K562 (cell line): ENCODE data around the gene LRRC25. TPM values are rescaled to one million over a fixed set of nuclear protein-coding genes. Genes with fewer than 3 reads are reported as not detected.

Source experiments
- BRF1 ChIP-seq: IDR thresholded peaks from 3 replicates; pipeline ENCODE4 v1.6.1; 2011; ENCODE audit warnings: borderline replicate concordance, mild to moderate bottlenecking; ENCODE audit not compliant: insufficient read length; ENCODE audit errors: extremely low read depth
- CHD2 ChIP-seq: IDR thresholded peaks from 2 replicates; pipeline ENCODE4 v1.6.1; 2011; ENCODE audit warnings: low read depth, low read length
- CREM ChIP-seq: IDR thresholded peaks from 2 replicates; pipeline ENCODE4 v1.6.1; 2014; ENCODE audit warnings: antibody characterized with exemption, low read depth
- FOXM1 ChIP-seq, 2 experiments: fragments of 450-650 bp in 1 of 2; sonication (generic) in 1 of 2; formaldehyde crosslinking in 1 of 2; IDR thresholded peaks; 2 replicates each; pipeline versions ENCODE4 v1.6.1 to v1.9.0; 2017 to 2022; ENCODE audit warnings: low read depth in 2 of 2, mild to moderate bottlenecking in 2 of 2, missing genetic modification reagents in 1 of 2, moderate library complexity in 1 of 2
- FOXP1 ChIP-seq: sonication (generic); formaldehyde crosslinking; IDR thresholded peaks from 2 replicates; pipeline ENCODE4 v1.8.0; 2022; ENCODE audit warnings: mild to moderate bottlenecking, missing genetic modification reagents
- HMGN3 ChIP-seq: IDR thresholded peaks from 2 replicates; pipeline ENCODE4 v1.6.1; 2011; ENCODE audit warnings: borderline replicate concordance, low read depth, mild to moderate bottlenecking, mixed read lengths, low read length; ENCODE audit not compliant: insufficient read length; ENCODE audit errors: extremely low read depth
- IFI16 ChIP-seq: fragments of 250-450 bp; sonication (Bioruptor Pico); IDR thresholded peaks from 2 replicates; pipeline ENCODE4 v2.1.2; 2022; ENCODE audit warnings: mild to moderate bottlenecking, inconsistent platforms
- JUND ChIP-seq, 2 experiments: IDR thresholded peaks; 2 replicates in 1 of 2; 3 replicates in 1 of 2; pipeline ENCODE4 v1.6.1; 2011; ENCODE audit warnings: borderline replicate concordance in 2 of 2, low read depth in 2 of 2, low read length in 2 of 2, improper control_type of control experiment in 1 of 2, missing biosample characterization in 1 of 2, missing genetic modification characterization in 1 of 2, missing genetic modification reagents in 1 of 2
- NR2C1 ChIP-seq, 2 experiments: fragments of 450-650 bp; IDR thresholded peaks; 2 replicates each; pipeline ENCODE4 v1.6.1; 2017; ENCODE audit warnings: mild to moderate bottlenecking in 2 of 2, antibody characterized with exemption in 1 of 2, inconsistent platforms in 1 of 2, missing compliant biosample characterization in 1 of 2, missing genetic modification characterization in 1 of 2
- POLR2G ChIP-seq: fragments of 200-400 bp; formaldehyde crosslinking; IDR thresholded peaks from 2 replicates; pipeline ENCODE4 v1.6.1; 2017; ENCODE audit warnings: low read depth, mild to moderate bottlenecking, antibody characterized with exemption, low read length, moderate library complexity
- RB1 ChIP-seq: fragments of 450-650 bp; IDR thresholded peaks from 2 replicates; pipeline ENCODE4 v1.6.1; 2017; ENCODE audit warnings: low read depth, mild to moderate bottlenecking
- RBBP5 ChIP-seq: fragments of 200-600 bp; sonication (generic); IDR thresholded peaks from 2 replicates; pipeline ENCODE4 v1.6.1; 2012; ENCODE audit warnings: borderline replicate concordance, mild to moderate bottlenecking, low read length, control low read depth, inconsistent platforms; ENCODE audit not compliant: insufficient read depth, poor library complexity, severe bottlenecking
- SIX5 ChIP-seq, 2 experiments: IDR thresholded peaks; 2 replicates each; pipeline ENCODE4 v1.6.1; 2011; ENCODE audit warnings: low read length in 2 of 2, borderline replicate concordance in 1 of 2, low read depth in 1 of 2, mild to moderate bottlenecking in 1 of 2, moderate library complexity in 1 of 2; ENCODE audit not compliant: insufficient read depth in 1 of 2
- SP1 ChIP-seq: sonication (generic); formaldehyde crosslinking; IDR thresholded peaks from 2 replicates; pipeline ENCODE4 v1.8.1; 2022; ENCODE audit warnings: mild to moderate bottlenecking, missing genetic modification reagents
- TAL1 ChIP-seq: fragments of 450-650 bp; IDR thresholded peaks from 2 replicates; pipeline ENCODE4 v1.6.1; 2016; ENCODE audit warnings: mild to moderate bottlenecking
- polyA plus RNA-seq, 8 experiments: library from polyadenylated mRNA; depleted of rRNA in 4 of 8; stranded (reverse) in 5 of 8; unstranded in 3 of 8; fragments of >200 nt; fragmentation: Nextera tagmentation in 2 of 8; fragmentation: Illumina TruSeq in 1 of 8; extraction: Ambion mirVana in 2 of 8; extraction: Trizol in 1 of 8; gene quantifications; 2 replicates each; pipeline versions ENCODE4 v1.2.1 to v1.2.3, GENCODE V29; 2011 to 2014; ENCODE audit warnings: inconsistent platforms in 1 of 8, missing spikeins in 1 of 8
- total RNA-seq, 7 experiments: library from RNA; depleted of rRNA in 6 of 7; stranded (reverse); fragments of >200 nt in 6 of 7; fragmentation: Illumina TruSeq in 2 of 7; extraction: Trizol in 2 of 7; gene quantifications; 2 replicates each; pipeline versions ENCODE4 v1.2.1 to v1.2.3, GENCODE V29; 2011 to 2021; ENCODE audit warnings: low replicate concordance in 1 of 7
- TF ChIP-seq, protein P1 (sequence below): fragments of 450-650 bp; formaldehyde crosslinking; IDR thresholded peaks from 2 replicates; pipeline ENCODE4 v1.4.0; 2022; ENCODE audit warnings: missing genetic modification characterization
- TF ChIP-seq, protein P2 (sequence below): sonication (generic); formaldehyde crosslinking; IDR thresholded peaks from 2 replicates; pipeline ENCODE4 v1.8.1; 2023; ENCODE audit warnings: mild to moderate bottlenecking, missing genetic modification reagents
- TF ChIP-seq, protein P3 (sequence below), 2 experiments: IDR thresholded peaks; 2 replicates each; pipeline ENCODE4 v1.6.1; 2011; ENCODE audit warnings: borderline replicate concordance in 1 of 2, control low read depth in 1 of 2, low read depth in 1 of 2, low read length in 1 of 2, mild to moderate bottlenecking in 1 of 2, mixed read lengths in 1 of 2, moderate library complexity in 1 of 2; ENCODE audit not compliant: insufficient read depth in 1 of 2, insufficient read length in 1 of 2, poor library complexity in 1 of 2, severe bottlenecking in 1 of 2; ENCODE audit errors: extremely low read depth in 1 of 2

Gene LRRC25
- total and polyA plus RNA-seq, 9 of the 15 experiments (the other 6 are each of a cell fraction or from before 2014, with no cell fraction given): 0.07 to 0.36 (median 0.10) TPM; not detected in 3

DNA sequence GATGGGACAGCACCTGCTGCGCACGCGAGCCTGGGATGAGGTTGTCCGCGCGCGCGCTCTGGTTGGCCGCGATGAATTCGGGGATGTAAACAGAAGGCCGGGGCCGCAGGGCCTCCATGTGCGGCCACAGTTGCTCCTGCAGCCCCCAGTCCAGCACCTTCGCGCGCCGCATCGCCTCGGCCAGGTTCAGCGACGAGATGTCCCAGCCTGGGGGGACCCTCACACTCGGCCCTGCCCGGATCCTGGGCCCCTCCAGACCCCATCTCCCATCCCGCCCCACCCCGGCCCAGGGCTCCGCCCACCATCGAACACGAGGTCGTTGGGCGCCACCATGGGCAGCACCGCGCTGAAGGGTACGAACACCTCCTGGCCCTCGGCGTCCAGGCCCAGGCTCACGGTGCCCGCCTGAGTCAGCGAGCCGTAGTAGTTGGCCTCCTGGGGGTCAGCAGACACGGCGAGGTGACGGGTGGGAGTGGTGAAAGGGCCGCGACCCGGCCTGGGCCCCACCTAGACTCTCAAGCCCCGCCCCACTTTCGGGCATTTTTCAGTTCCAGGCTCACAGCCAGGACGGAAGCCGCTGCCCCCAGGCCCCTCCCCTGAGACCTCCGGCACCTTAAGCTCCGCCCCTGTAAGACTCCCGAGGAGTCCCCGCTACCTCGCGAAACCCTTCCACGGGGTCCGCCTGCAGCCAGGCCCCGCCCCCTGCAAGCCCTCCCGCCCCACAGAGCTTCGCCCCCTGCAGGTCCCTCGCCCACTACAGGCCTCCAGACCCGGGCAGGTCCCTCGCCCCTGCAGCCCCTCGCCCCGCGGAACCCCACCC lies 39.5 kb upstream of the LRRC25 start (continued):
- no peak for TF ChIP-seq FOXM1 (IDR thresholded peaks at IDR 0.05; ENCODE audit: low read depth)
- 0 out of 2 replicates have a peak, but pooled peaks have one; percentile 58 for TF ChIP-seq FOXM1 (CRISPR knock-in tag; IDR thresholded peaks at IDR 0.05; ENCODE audit: low read depth)
- TF ChIP-seq, protein P1, sequence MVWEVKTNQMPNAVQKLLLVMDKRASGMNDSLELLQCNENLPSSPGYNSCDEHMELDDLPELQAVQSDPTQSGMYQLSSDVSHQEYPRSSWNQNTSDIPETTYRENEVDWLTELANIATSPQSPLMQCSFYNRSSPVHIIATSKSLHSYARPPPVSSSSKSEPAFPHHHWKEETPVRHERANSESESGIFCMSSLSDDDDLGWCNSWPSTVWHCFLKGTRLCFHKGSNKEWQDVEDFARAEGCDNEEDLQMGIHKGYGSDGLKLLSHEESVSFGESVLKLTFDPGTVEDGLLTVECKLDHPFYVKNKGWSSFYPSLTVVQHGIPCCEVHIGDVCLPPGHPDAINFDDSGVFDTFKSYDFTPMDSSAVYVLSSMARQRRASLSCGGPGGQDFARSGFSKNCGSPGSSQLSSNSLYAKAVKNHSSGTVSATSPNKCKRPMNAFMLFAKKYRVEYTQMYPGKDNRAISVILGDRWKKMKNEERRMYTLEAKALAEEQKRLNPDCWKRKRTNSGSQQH (CRISPR knock-in tag): peak; percentile 29; the same call in 1 of the 2 replicates
- TF ChIP-seq JUND (IDR thresholded peaks at IDR 0.05; ENCODE audit: borderline replicate concordance, low read depth, low read length): 0 out of 2 replicates have a peak, but pooled peaks have one; percentile 27
- no peak for TF ChIP-seq JUND (tag; IDR thresholded peaks at IDR 0.05; ENCODE audit: borderline replicate concordance, low read depth, low read length)
- TF ChIP-seq, protein P2, sequence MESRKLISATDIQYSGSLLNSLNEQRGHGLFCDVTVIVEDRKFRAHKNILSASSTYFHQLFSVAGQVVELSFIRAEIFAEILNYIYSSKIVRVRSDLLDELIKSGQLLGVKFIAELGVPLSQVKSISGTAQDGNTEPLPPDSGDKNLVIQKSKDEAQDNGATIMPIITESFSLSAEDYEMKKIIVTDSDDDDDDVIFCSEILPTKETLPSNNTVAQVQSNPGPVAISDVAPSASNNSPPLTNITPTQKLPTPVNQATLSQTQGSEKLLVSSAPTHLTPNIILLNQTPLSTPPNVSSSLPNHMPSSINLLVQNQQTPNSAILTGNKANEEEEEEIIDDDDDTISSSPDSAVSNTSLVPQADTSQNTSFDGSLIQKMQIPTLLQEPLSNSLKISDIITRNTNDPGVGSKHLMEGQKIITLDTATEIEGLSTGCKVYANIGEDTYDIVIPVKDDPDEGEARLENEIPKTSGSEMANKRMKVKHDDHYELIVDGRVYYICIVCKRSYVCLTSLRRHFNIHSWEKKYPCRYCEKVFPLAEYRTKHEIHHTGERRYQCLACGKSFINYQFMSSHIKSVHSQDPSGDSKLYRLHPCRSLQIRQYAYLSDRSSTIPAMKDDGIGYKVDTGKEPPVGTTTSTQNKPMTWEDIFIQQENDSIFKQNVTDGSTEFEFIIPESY (CRISPR knock-in tag): no peak
- TF ChIP-seq HMGN3: peak; percentile 68
- TF ChIP-seq NR2C1 (IDR thresholded peaks at IDR 0.05): peak; percentile 55; the same call in 1 of the 2 replicates
- TF ChIP-seq NR2C1 (tag; IDR thresholded peaks at IDR 0.05): peak; percentile 51
- TF ChIP-seq TAL1: no peak
- TF ChIP-seq CHD2: peak; percentile 27; the same call in 1 of the 2 replicates
- TF ChIP-seq IFI16 (CRISPR knock-in tag): no peak
- TF ChIP-seq BRF1: no peak
- no peak for TF ChIP-seq SIX5 (IDR thresholded peaks at IDR 0.05; ENCODE audit: borderline replicate concordance in 1 of 2, insufficient read depth in 1 of 2, low read depth in 1 of 2, low read length in 2 of 2)
- 0 out of 2 replicates have a peak, but pooled peaks have one; percentile 6 for TF ChIP-seq CREM
- peak; percentile 26; the same call in 1 of the 2 replicates for TF ChIP-seq RB1
- TF ChIP-seq POLR2G: peak; percentile 67
- TF ChIP-seq FOXP1 (CRISPR knock-in tag): no peak
- TF ChIP-seq RBBP5: peak; percentile 27
- TF ChIP-seq, protein P3, sequence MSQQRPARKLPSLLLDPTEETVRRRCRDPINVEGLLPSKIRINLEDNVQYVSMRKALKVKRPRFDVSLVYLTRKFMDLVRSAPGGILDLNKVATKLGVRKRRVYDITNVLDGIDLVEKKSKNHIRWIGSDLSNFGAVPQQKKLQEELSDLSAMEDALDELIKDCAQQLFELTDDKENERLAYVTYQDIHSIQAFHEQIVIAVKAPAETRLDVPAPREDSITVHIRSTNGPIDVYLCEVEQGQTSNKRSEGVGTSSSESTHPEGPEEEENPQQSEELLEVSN (IDR thresholded peaks at IDR 0.05; ENCODE audit: borderline replicate concordance in 1 of 2, extremely low read depth in 1 of 2, insufficient read depth in 1 of 2, insufficient read length in 1 of 2, low read depth in 1 of 2, low read length in 1 of 2, poor library complexity in 1 of 2, severe bottlenecking in 1 of 2): peak; percentile 31 to 71
- peak; percentile 56 for TF ChIP-seq SP1 (CRISPR knock-in tag)
